Parathyroid adenoma (tissue), 2 donors: ENCODE results near the gene PCDHA1.
"Not testable (repeated sequence)": the region's sequence is repeated elsewhere in the genome, so short reads cannot be mapped to it uniquely, and the experiment has no call there.

Experiments
- H2AFZ ChIP-seq: fragments of 300-600 bp; sonication (generic); one replicate; pipeline ENCODE4 v1.7.0; 2017; ENCODE audit warnings: antibody characterized with exemption, mild to moderate bottlenecking
- H3K27ac ChIP-seq: fragments of 300-600 bp; sonication (generic); one replicate; pipeline ENCODE4 v1.7.0; 2017
- H3K27me3 ChIP-seq: fragments of 300-600 bp; sonication (generic); one replicate; pipeline ENCODE4 v1.7.0; 2017; ENCODE audit warnings: low read length; ENCODE audit not compliant: control insufficient read depth, insufficient read depth
- H3K36me3 ChIP-seq: fragments of 300-600 bp; sonication (generic); one replicate; pipeline ENCODE4 v1.7.0; 2017; ENCODE audit warnings: low read length; ENCODE audit not compliant: control insufficient read depth, insufficient read depth
- H3K4me1 ChIP-seq: fragments of 300-600 bp; sonication (generic); one replicate; pipeline ENCODE4 v1.7.0; 2017; ENCODE audit warnings: control low read depth
- H3K4me2 ChIP-seq: fragments of 300-600 bp; sonication (generic); one replicate; pipeline ENCODE4 v1.7.0; 2017; ENCODE audit warnings: low read length
- H3K4me3 ChIP-seq: fragments of 300-600 bp; sonication (generic); one replicate; pipeline ENCODE4 v1.7.0; 2017; ENCODE audit warnings: low read depth, low read length
- H3K79me2 ChIP-seq: fragments of 300-600 bp; sonication (generic); one replicate; pipeline ENCODE4 v1.7.0; 2017; ENCODE audit warnings: control low read depth
- H3K9ac ChIP-seq: fragments of 300-600 bp; sonication (generic); one replicate; pipeline ENCODE4 v1.7.0; 2017; ENCODE audit warnings: mild to moderate bottlenecking
- H3K9me3 ChIP-seq: fragments of 300-600 bp; sonication (generic); one replicate; pipeline ENCODE4 v1.7.0; 2017; ENCODE audit warnings: low read length; ENCODE audit not compliant: control insufficient read depth
- CTCF ChIP-seq: fragments of 300-600 bp; sonication (generic); IDR thresholded peaks from one replicate; pipeline ENCODE4 v1.7.0; 2017; ENCODE audit warnings: antibody characterized with exemption, mild to moderate bottlenecking
- donor health status: primary hyperparathyroidism.

The PCDHA1 gene

GRCh38 chr5:140835622-140836510 is 49.9 kb downstream of the PCDHA1 start:
- H3K27ac ChIP-seq: no peak overlapping the region
- H3K27me3 ChIP-seq: no peaks in the 10 kb centered on the region

GRCh38 chr5:140840978-140841962 is 55.3 kb downstream of the PCDHA1 start, which contains the start of gene PCDHA8:
TSS of gene PCDHA8 (plus strand) at chr5:140841187. CDS start at chr5:140841322, 135 bp downstream.
- Histone ChIP-seq H2AFZ (no peak within 1 kb of the TSS), H3K4me3 (no peak within 1 kb of the TSS), H3K27ac (no peak within 1 kb of the TSS), H3K79me2 (no peaks in the 10 kb centered on the region), H3K4me1 (no peaks in the 10 kb centered on the region), H3K9me3 (no peaks in the 10 kb centered on the region), H3K36me3 (no peaks in the 10 kb centered on the region), H3K4me2 (no peak within 1 kb of the TSS), H3K9ac (no peak within 1 kb of the TSS), H3K27me3 (no peaks in the 10 kb centered on the region)
- no peak for TF ChIP-seq CTCF

More at GRCh38 chr5:140835622-140836510, 49.9 kb downstream of the PCDHA1 start:
- no peak overlapping the region for H3K4me2 ChIP-seq
- no peaks in the 10 kb centered on the region for H3K9me3 ChIP-seq
- no peak for TF ChIP-seq CTCF
- H3K9ac ChIP-seq: no peak overlapping the region
- H3K4me1 ChIP-seq: no peaks in the 10 kb centered on the region
- no peak overlapping the region for H3K4me3 ChIP-seq
- H3K36me3 ChIP-seq: no peaks in the 10 kb centered on the region
- H2AFZ ChIP-seq: no peak overlapping the region
- H3K79me2 ChIP-seq: no peaks in the 10 kb centered on the region

- Histone ChIP-seq H3K36me3 (no peaks in the 10 kb centered on the region), H3K4me2 (no peak overlapping the region), H3K4me3 (no peak overlapping the region), H3K27me3 (no peaks in the 10 kb centered on the region), H2AFZ (no peak overlapping the region), H3K27ac (no peak overlapping the region), H3K4me1 (no peaks in the 10 kb centered on the region), H3K79me2 (no peaks in the 10 kb centered on the region), H3K9me3 (no peaks in the 10 kb centered on the region), H3K9ac (no peak overlapping the region)
- TF ChIP-seq CTCF: no peak
These were observed 57.1 kb downstream of the PCDHA1 start for GRCh38 chr5:140842798-140843733.

- not testable (repeated sequence) for H3K9ac ChIP-seq, H2AFZ ChIP-seq, H3K4me1 ChIP-seq, H3K27me3 ChIP-seq, H3K4me2 ChIP-seq, H3K27ac ChIP-seq, H3K36me3 ChIP-seq, H3K79me2 ChIP-seq, H3K4me3 ChIP-seq, H3K9me3 ChIP-seq
These were observed 62.5 kb downstream of the PCDHA1 start, which contains the start of gene PCDHA9 for GRCh38 chr5:140848139-140849102. TSS of gene PCDHA9 (plus strand) at chr5:140848382. CDS start at chr5:140848496, 114 bp downstream.

- not testable (repeated sequence) for H3K9me3 ChIP-seq, H3K27ac ChIP-seq, H3K4me1 ChIP-seq, H2AFZ ChIP-seq, H3K27me3 ChIP-seq, H3K4me3 ChIP-seq, H3K36me3 ChIP-seq, H3K9ac ChIP-seq, H3K79me2 ChIP-seq, H3K4me2 ChIP-seq
These were observed 64.1 kb downstream of the PCDHA1 start for GRCh38 chr5:140849831-140850634.
